ENCODE results near the gene TSKU.

TSKU gene

DNA sequence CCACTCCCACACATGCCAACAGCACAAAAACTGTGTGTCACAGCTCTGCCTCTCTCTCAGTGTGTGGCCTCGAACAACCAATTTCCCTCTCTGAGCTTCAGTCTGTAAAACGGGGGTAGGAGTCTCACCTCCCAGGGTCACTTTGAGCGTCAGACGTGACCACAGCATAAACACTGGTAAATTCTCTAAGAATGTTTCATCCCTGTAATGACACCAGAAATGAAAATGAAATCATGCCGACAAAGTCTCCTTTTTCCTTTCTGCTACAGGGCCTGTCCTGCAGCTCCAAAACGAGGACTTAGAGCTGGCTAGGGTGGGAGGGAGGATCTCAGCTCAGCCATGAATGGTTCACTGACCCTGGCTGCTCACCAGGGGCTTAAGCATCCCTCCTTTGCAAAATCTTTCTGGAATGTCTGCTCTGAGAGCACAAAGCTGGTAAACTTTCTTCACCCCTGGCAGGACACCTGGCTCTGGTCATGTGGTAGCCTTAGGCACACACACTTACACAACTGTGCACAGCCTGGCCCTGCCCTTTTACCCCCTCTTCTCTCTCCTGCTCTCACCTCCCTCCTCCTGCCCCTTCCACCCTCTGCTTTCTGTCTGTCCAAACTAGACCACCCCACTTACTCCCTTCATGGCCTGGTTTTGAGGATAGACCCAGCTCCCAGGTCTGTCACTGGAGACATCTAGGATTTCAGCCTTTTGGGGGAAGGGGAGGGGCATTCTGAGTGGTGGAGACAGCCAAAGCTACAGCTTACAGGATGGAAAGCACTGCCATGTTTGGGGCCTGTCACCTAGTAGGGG is 12.3 kb upstream of the TSKU start:
- TF ChIP-seq ZNF274 (IDR thresholded peaks at IDR 0.05; ENCODE audit: low read depth, low read length), result no peak
- H3K4me3 ChIP-seq (ENCODE audit: low read length), result no peak overlapping the region

DNA sequence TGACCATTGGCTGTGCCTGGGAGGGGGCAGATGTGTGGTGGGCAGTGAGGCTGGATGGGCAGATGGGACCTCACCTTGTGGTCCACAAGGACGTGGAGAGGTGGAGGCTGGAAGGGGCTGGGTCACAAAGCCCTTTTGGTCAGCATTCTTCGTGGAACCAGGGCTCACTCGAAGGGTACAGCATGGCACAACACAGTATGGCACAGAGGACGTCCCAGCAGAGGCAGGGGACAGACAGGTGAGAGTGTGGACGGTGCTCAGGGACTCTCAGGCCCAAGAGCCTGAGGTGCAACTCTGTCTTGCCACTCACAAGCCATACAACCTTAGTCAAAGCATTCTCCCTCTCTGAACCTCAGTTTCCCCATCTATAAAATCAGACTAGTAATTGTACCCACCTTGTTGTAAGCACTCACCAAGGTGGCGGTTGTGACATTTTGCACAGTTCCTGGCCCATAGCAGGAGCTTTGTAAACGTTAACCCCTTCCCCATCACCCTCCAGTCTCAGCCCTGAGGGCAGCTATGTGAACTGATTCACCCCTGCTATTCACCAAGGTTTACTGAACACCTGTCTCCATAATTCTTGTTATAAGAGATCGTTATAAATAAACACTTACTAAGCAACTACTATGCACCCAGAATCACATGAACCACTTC is 11.6 kb upstream of the TSKU start:
- TF ChIP-seq ZNF274 (IDR thresholded peaks at IDR 0.05; ENCODE audit: low read depth, low read length), result no peak
- H3K4me3 ChIP-seq (ENCODE audit: low read length), result no peak overlapping the region

DNA sequence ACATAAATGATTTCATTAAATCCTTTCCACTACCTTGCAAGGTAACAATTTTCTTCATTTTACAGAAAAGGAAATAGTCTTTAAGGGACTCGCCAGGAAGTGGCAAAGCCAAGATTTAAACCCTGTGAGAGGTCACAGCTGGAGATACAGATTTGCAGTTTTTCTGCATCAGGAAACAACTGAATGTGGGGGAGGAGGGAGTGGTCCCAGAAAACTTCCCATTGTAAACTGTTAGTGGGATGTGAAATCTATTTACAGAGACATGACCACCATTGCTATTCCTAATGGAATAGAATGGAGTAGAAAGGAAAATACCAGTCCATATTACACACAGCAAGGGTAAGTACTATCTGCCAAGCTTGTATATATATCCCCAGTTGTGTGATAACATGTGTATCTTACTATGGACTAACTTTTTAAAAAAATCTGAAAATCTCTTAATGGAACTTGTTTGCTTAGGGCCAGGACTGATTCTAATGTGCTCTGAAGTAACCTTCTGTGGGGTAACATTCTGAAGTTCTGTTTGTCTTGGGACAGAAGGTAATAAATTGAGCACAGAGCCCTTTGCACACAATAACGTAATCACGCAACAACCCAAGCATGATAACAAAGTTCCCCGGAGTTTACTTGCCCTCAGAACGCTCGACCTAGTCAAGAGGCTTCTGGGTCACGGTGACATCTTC is 10.9 kb upstream of the TSKU start:
- no peak overlapping the region for H3K4me3 ChIP-seq (ENCODE audit: low read length)
- no peak for TF ChIP-seq ZNF274 (IDR thresholded peaks at IDR 0.05; ENCODE audit: low read depth, low read length)

DNA sequence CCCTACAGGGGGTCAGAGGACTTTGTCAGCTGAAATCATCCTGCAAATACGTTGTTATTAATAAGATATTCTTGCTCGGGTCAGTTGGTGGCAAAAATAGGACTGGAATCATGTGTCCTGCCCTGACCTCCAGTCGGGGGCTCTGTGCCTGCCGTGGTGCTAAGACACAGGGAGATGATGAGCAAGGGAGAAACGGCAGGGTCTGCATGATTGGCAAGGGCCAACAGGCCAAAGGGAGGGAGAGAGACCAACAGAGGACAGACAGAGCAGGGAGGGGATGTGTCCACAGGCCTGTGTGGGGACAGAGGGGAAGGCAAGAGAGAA is 10.4 kb upstream of the TSKU start:
- H3K4me3 ChIP-seq (ENCODE audit: low read length), result no peak overlapping the region
- TF ChIP-seq ZNF274 (IDR thresholded peaks at IDR 0.05; ENCODE audit: low read depth, low read length), result no peak

DNA sequence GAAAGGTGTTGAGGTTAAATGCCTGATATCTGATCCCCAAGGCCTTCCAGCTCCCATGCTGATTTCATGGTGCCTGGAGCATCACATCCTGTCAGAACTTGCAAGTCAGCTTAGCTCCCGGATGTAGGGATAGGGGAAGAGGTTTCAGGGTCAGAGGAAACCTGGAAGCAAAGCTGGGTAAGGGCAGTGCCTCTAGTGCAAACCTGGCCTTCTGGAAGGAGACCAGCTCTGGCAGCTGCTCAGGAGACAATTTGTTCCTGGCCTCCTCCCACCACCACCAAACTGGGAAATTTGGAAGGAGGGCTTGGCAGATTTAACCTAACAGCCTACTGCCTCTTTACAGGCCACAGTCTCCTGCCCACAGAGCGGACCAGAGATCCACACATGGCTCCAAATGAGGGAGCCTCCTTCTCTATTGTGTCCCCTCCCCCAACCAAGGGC is 9.2 kb upstream of the TSKU start:
- no peak overlapping the region for H3K4me3 ChIP-seq (ENCODE audit: low read length)
- no peak for TF ChIP-seq ZNF274 (IDR thresholded peaks at IDR 0.05; ENCODE audit: low read depth, low read length)

DNA sequence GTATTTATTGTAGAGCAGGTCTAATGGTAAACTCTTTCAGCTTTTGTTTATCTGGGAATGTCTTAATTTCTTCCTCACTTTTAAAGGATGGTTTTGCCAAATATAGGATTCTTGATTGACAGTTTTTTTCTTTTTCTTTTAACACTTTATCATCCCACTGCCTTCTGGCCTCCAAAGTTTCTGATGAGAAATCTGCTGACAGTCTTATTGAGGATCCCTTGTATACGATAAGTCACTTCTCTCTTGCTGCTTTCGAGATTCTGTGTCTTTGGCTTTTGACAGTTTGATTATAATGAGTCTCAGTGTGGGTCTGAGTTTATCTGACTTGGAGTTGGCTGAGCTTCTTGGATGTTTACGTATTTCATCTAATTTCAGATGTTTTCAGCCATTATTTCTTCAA is 6.7 kb upstream of the TSKU start:
- no peak for TF ChIP-seq ZNF274 (IDR thresholded peaks at IDR 0.05; ENCODE audit: low read depth, low read length)
- H3K4me3 ChIP-seq (ENCODE audit: low read length), result no peak overlapping the region

DNA sequence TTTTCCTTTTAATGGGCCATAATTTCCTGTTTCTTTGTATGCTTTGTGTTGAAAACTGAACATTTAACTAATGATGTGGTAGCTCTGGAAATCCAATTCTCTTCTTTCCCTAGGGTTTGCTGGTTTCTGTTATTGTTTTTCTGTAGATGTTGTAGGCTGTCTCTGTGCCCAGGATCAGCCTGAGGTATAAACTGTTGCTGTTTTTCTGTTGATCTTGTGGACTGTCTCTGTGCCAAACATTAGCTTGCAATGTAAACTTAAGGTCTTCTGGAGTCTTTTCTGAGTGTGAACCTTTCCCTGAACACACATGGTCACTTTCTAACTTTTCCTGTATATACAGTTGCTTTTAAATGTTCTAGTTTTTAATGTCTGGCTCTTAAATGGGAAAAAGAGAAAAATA is 5.9 kb upstream of the TSKU start:
- no peak overlapping the region for H3K4me3 ChIP-seq (ENCODE audit: low read length)
- no peak for TF ChIP-seq ZNF274 (IDR thresholded peaks at IDR 0.05; ENCODE audit: low read depth, low read length)

DNA sequence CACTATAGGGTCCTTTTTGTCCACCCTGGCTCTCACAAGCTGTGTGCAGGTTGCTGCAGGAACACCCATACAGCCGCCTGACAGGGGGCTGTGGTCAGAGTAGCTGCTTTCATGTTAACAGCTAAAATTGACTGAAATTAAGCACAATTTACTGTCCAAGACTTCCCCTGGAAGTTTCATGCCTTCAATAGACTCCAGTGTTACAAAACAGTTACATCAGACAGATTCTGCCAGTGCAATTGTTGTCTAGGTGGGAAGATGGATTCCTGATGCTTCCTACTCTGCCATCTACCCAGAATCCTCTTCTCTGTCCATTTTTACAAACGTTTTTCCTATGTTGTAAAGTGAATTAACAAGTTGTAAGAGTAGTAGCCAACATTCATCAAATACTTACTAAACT is 5.3 kb upstream of the TSKU start:
- no peak overlapping the region for H3K4me3 ChIP-seq (ENCODE audit: low read length)
- TF ChIP-seq ZNF274 (IDR thresholded peaks at IDR 0.05; ENCODE audit: low read depth, low read length), result no peak

DNA sequence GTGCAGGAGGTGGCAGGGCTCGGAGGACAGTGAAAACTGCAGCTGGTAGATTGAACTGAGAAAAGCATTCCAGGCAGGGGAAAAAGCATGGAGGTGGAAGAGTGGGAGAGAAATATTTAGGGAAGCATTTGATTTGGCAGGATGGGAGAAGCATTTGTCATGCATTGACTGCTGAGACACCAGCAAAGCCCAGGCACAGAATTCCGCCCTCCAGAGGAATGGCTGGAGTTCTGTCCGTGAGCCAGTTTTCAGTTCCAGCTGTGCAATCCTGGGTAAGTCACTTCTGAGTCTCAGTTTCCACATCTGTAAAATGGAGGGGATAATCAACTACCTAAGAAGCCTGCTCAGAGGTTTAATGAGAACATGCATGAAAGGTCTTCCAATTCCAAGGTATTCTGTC is 4.3 kb upstream of the TSKU start:
- no peak overlapping the region for H3K4me3 ChIP-seq (ENCODE audit: low read length)
- TF ChIP-seq ZNF274 (IDR thresholded peaks at IDR 0.05; ENCODE audit: low read depth, low read length), result no peak

DNA sequence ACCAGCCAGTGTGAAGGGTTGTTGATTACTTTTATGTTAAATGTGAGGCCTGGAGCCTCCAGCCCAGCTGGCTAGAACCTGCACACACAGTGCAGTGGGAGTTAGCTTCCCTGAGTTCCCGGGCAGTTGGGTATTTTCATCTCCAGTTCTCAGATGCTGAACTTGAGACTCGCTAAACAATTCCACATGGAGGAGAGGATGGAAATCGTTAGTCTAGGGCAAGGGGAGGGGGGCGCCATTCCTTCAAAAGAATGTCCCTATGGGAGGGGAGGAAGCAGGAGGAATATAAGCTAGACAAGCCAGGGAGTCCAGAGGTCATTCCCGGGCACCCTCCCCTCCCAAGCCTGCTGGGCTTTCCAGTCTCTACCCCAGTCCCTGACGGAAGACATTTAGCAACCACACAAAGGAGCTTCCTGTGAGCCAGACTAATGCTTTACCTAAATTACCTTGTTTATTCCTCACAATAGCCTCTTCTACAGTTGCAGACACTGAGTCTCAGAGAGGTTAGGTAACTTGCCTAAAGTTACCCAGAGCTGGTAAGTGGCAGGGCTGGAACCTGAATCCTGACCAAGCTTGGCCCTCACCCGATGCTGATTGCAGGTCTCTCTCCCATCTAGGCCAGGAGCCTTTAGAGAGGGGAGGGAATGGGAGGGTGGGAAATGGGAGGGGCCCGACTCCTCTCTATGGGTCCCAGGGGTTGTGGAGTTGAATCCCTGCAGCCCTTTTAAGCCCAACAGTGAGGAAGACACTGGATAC is 1.9 kb upstream of the TSKU start:
- no peak for TF ChIP-seq ZNF274 (IDR thresholded peaks at IDR 0.05; ENCODE audit: low read depth, low read length)
- no peak overlapping the region for H3K4me3 ChIP-seq (ENCODE audit: low read length)

DNA sequence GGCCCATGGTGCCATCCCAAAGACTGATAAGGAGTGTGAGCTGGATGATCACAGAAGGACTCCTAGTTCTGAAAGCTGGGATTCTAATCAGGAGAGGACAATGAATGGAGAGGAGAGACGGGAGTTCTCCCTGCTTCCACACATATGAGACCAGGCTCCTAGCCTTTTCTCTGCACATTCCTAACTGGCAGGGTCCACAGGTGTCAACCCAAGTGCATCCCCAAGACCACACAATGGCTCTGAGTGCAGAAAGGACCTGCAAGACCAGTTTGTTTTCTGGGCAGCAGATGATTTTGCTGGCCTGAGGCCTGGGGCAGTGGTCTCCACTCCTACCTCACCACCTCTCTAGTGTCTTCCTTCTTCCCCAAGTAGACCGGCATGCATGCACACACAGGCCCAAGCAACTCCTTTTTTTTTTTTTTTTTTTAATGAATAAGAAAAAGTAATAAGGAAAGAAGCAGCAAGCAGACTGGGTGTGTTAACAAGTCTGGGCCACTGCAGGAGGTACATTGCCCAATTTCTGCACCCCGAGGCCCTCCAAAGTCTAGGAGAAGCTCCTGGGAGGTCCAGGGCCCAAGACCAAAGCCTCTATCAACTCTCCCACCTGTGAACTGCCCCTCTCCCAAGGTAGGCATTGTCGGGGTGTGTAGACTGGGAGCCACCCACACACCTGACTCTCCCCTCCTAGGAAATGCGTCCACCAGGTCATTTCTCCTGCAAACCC is 1.2 kb upstream of the TSKU start:
- TF ChIP-seq ZNF274 (IDR thresholded peaks at IDR 0.05; ENCODE audit: low read depth, low read length), result no peak
- H3K4me3 ChIP-seq (ENCODE audit: low read length), result no peak overlapping the region

DNA sequence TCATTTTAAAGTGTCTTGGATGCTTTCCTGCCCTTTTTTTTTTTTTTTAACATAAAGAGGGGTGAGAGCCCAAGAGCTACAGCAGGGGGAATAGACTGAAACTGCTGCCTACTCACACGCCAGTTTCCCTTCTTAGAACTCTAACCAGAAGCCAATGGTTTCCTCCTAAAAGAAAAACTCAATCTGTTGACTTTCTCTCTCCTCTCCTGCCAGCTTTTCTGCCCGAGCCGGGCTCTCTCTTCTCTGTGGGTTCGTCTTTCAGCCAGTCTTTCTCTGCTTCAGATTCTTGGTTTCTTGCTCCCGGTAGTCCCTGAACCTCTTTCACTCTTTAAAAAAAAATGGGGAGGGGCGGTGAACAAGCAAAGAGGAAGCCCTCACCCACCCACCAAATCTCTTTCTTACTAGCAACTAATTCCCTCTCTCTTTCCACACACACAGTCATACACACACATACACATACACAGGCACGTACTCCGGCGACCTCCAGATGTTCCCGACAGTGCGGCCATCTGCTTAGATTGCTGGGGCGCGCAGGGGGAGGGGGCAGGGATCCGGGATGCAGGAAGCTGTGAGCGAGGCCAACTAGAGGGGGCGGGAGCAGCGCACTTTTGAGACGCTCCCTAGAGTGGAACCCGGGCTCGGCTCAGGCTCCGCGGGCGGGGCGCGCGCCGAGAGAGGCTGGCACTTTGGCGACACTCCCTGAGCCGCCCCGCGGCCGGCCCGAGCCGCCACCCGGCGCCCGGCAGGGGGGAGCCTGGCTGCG is 444 bp upstream of the TSKU start:
- no peak overlapping the region; the same call in 1 of the 2 replicates for H3K4me3 ChIP-seq (ENCODE audit: low read length)
- TF ChIP-seq ZNF274 (IDR thresholded peaks at IDR 0.05; ENCODE audit: low read depth, low read length), result no peak

All from GM08714 (cell line).